Measurements from ENCODE around the gene KIAA1755.

KIAA1755 gene

GRCh38 chr20:38296433-38296832, 35.9 kb upstream of the KIAA1755 start:
- DNase-seq (ENCODE audit: low spot score): no peak
- no peak for TF ChIP-seq CTCF (IDR thresholded peaks at IDR 0.05; ENCODE audit: extremely low read depth, missing control alignments)

- TF ChIP-seq CTCF (IDR thresholded peaks at IDR 0.05; ENCODE audit: extremely low read depth, missing control alignments): no peak
- DNase-seq (ENCODE audit: low spot score): no peak
These were observed 35.3 kb upstream of the KIAA1755 start for GRCh38 chr20:38295811-38296210.

- TF ChIP-seq CTCF (IDR thresholded peaks at IDR 0.05; ENCODE audit: extremely low read depth, missing control alignments): no peak
- DNase-seq (ENCODE audit: low spot score): no peak
These were observed 33.6 kb upstream of the KIAA1755 start for GRCh38 chr20:38294076-38294591.

GRCh38 chr20:38293491-38294065, 33.0 kb upstream of the KIAA1755 start:
- no peak for TF ChIP-seq CTCF (IDR thresholded peaks at IDR 0.05; ENCODE audit: extremely low read depth, missing control alignments)
- DNase-seq (ENCODE audit: low spot score): no peak

- DNase-seq (ENCODE audit: low spot score): no peak
- no peak for TF ChIP-seq CTCF (IDR thresholded peaks at IDR 0.05; ENCODE audit: extremely low read depth, missing control alignments)
These were observed 31.4 kb upstream of the KIAA1755 start for GRCh38 chr20:38291966-38292365.

- no peak for DNase-seq (ENCODE audit: low spot score)
These were observed 30.6 kb upstream of the KIAA1755 start for GRCh38 chr20:38290829-38291814.

More at GRCh38 chr20:38290829-38291814, 30.6 kb upstream of the KIAA1755 start:
- no peak for TF ChIP-seq CTCF (IDR thresholded peaks at IDR 0.05; ENCODE audit: extremely low read depth, missing control alignments)
